GM18505 (cell line): ENCODE measurements around the gene ZNF407.
"Not testable (repeated sequence)": the region's sequence is repeated elsewhere in the genome, so short reads cannot be mapped to it uniquely, and the experiment has no call there.

Experiments
- ATAC-seq: cut with Tn5 transposase; IDR thresholded peaks from one replicate; pipeline ENCODE4 v1.9.1; 2021; ENCODE audit not compliant: unreplicated experiment
- POLR2A ChIP-seq: IDR thresholded peaks from 4 replicates; pipeline ENCODE4 v1.6.1; 2011; ENCODE audit warnings: borderline replicate concordance; ENCODE audit not compliant: insufficient read depth, insufficient read length; ENCODE audit errors: extremely low read depth

ZNF407 gene, protein sequence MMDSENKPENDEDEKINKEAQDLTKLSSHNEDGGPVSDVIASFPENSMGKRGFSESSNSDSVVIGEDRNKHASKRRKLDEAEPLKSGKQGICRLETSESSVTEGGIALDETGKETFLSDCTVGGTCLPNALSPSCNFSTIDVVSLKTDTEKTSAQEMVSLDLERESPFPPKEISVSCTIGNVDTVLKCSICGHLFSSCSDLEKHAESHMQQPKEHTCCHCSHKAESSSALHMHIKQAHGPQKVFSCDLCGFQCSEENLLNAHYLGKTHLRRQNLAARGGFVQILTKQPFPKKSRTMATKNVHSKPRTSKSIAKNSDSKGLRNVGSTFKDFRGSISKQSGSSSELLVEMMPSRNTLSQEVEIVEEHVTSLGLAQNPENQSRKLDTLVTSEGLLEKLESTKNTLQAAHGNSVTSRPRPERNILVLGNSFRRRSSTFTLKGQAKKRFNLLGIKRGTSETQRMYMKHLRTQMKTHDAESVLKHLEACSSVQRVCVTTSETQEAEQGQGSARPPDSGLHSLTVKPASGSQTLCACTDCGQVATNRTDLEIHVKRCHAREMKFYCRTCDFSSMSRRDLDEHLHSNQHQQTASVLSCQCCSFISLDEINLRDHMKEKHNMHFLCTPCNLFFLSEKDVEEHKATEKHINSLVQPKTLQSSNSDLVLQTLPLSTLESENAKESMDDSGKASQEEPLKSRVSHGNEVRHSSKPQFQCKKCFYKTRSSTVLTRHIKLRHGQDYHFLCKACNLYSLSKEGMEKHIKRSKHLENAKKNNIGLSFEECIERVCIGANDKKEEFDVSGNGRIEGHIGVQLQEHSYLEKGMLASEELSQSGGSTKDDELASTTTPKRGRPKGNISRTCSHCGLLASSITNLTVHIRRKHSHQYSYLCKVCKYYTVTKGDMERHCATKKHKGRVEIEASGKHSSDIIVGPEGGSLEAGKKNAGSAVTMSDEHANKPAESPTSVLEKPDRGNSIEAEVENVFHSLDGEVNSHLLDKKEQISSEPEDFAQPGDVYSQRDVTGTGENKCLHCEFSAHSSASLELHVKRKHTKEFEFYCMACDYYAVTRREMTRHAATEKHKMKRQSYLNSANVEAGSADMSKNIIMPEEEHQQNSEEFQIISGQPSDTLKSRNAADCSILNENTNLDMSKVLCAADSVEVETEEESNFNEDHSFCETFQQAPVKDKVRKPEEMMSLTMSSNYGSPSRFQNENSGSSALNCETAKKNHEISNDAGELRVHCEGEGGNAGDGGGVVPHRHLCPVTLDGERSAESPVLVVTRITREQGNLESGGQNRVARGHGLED (N-terminal part only)

DNA sequence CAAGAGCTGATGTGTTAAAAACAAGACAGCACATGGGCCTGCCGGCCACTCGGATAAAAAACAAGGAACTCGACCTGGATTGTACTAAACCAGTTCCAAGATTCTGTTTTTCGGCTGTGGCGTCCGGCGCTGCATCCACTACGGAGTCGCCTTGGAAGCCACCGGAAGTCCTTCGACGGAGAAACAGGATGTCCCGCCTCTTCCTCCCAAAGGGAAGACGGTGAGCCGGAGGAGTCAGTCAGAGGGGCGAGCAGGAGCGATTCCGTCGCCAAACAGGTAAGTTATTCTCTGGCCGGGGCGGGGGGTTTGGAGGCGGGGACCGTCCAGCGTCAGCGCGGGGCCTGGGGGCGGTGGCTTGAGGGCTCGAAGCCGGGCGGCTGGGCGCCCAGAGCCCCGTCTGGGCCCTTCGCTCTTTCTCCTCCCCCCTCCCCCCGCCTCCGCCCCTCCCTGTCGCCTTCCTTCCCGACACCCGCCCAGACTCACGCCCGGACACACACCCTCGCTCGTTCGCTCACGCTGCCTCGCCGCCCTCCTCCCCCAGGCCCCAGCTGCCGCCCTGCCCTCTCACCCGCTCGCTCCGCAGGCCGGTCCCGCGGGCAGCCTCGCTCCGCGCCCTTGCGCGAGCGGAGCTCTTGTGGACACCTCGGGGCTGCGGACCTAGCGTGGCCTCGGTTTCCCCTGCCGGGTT, at the start of gene ZNF407:
ZNF407 (plus strand) TSS at position 209 of the 688 bp plus-strand sequence. CDS start 33,150 bp downstream, outside the sequence.
- TF ChIP-seq POLR2A: peak; percentile 59
- ATAC-seq: peak; percentile 76

DNA sequence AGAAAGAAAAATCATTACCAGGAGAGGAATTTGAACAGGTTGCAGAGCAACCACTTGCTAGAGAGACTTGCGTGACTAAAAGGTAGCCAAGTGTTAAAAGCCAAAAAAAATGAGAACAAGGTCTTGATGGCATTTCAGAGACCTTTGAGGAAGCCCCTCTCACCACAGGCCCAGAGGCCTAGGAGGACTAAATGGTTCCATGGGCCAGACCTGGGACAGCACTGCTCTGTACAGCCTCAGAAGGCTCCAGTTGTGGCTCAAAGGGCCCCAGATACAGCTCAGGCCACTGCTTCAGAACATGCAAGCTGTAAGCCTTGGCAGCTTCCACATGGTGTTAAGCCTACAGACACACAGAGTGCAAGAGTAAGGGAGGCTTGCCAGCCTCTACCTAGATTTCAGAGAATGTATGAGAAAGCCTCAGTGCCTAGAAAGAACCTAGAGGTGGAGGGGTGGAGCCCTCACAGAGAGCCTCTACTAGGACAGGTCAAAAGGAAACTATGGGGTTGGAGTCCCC, 48.0 kb upstream of the ZNF407 start:
- ATAC-seq: no peak
- TF ChIP-seq POLR2A: no peak

DNA sequence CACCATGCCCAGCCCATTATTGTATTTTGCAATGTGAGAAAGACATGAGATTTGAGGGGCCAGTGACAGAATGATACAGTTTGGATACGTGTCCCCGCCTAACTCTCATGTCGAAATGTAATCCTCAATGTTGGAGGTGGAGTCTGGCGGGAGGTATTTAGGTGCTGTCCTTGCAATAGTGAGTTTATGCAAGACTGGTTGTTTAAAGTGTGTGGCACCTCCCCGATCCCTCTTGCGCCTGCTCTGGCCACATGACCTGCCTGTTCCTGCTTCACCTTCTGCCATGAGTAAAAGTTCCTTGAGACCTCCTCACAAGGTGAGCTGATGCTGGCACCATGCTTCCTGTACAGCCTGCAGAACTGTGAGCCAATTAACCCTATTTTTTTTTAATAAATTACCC, 46.8 kb upstream of the ZNF407 start:
- no peak for TF ChIP-seq POLR2A
- no peak for ATAC-seq

DNA sequence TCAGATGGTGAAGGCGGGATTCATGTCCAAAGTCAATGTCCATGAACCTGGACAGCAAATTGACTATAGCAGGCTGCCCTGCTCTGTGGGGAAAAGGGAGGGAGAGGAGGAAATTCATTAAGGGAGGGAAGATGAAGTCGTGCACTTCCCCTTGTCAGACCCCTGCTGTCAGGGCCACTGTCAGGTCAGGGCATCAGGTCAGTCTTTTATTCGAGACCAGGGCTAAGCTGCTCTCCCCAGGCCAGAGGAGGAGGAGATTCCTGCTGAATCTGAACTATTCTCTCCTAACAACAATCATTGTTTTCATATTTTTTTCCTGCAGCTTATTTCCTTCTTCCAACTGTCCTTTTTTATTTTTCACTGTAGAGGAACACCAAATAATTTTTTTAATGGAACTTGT, 46.2 kb upstream of the ZNF407 start:
- no peak for TF ChIP-seq POLR2A
- no peak for ATAC-seq

DNA sequence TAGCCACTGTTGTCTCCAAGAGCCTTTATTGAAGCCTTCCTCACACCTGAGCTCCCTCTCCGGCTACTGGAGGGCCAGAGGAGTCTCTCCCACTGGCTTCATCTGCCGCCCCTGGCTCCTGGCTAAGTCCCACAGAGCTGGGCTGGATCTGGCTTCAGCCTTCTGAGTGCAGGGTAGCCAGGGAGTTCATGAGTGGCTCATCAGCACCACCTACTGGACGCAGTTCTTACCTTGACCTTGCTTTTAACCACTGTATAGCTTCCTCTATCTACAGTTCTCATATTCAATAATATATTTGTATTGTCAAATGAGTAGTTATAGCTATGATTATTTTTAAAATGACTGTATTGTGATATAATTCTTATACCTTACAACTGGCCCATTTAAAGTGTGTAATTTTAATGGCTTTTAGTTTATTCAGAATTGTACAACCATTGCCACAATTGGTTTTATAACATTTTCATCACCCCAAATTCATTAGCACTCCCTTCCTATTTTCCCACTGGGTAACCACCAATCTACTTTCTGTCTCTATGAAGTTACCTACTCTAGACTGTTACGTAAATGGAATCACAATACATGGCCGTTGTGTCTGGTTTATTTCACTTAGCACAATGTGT, 45.6 kb upstream of the ZNF407 start:
- ATAC-seq: peak; percentile 99
- TF ChIP-seq POLR2A: no peak

DNA sequence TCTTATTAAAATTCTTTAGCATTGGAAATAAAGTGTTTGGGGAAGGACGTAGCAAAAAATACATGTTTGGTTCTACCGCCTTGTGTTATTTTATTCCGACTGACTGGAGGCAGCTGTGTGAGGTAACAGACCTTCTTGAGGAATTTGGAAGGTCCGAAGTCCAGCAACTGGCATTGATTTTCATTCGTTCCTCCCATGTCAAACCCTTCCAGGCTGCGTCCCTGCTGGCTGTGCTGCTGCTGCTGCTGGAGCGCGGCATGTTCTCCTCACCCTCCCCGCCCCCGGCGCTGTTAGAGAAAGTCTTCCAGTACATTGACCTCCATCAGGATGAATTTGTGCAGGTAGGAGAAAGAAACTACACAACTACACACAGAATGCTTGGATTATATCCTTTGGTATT, 41.5 kb upstream of the ZNF407 start:
- ATAC-seq: no peak
- TF ChIP-seq POLR2A: no peak

DNA sequence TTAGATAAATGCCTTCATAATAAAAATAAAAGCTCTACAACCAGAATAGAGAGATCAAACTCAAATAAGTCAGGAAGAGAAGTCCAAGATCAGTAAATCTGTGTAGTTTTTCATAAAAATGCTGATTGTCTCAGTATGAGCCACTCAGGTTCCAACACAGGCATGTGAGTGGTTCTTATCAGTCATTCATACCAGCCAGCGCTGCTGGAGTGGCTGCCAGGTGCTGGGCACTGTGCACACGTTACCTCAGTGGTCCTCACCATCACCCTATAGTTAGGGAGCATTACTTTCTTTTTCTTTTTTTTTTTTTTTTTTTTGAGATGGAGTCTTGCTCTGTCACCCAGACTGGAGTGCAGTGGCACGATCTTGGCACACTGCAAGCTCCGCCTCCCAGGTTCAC, 39.6 kb upstream of the ZNF407 start:
- no peak for TF ChIP-seq POLR2A
- no peak for ATAC-seq

DNA sequence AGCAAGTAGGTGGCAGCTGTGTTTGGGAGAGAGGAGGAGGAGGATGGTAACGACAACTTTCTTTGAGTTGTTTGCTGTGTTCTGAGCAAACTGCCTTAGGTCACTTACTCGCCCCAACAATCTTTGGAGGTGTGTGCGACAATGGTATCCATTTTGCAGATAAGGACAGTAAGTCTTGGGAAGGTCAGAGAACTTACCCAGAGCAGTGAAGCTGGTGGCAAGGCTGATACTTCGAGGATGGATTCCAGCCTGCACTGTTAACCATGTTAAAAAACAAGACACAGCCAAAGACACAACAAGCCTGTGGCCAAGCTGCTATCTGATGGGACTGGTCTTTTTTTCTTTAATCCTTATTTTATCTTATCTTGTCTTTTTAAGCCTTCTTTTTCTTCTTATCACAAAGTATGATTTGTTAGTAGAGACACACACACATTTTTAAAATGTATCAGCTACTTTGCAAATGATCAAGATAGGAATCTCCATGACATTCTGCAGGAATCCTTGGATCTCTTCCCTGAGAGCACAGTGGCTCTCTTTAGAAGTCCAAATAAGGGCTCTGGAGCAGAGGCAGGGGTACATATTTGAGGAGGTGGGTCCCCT, 35.4 kb upstream of the ZNF407 start:
- no peak for TF ChIP-seq POLR2A
- no peak for ATAC-seq

DNA sequence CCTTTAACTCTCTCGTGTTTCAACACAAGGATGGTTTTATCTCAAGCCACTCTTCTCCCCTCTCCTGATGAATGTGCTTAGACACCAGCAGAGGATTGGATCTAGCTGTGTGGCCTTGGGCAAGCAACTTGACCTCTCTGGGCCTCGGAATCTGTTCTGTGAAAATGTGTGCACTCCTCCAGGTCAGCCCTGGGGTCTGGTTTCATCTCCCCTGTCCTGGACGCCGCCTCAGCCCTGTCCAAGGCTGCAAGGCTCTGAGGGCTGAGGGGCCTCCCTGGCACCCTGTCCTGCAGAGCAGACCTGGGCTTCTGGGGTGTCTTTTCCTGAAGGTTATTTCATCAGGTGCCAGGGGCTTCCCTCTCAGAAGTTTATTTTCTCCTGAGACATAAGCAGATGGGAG, 34.9 kb upstream of the ZNF407 start:
- no peak for TF ChIP-seq POLR2A
- no peak for ATAC-seq

DNA sequence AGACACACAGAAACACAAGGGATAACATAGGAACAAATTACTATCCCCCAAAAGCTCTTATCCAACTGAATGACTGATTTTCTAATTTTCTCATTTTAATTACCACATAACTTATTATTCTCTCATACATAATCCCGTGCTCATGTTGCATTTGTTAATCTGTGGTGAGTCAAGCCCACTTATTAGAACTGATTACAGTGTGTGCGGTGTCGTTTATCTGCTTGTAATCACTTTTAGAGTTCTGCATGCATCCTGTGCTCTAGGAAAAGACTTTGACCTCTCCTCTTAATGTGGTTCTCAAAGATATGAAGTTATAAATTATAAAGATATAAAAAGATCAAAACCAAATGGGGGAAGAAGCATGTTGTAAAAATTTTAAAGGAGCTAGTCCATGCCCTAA, 33.7 kb upstream of the ZNF407 start:
- ATAC-seq: no peak
- no peak for TF ChIP-seq POLR2A

DNA sequence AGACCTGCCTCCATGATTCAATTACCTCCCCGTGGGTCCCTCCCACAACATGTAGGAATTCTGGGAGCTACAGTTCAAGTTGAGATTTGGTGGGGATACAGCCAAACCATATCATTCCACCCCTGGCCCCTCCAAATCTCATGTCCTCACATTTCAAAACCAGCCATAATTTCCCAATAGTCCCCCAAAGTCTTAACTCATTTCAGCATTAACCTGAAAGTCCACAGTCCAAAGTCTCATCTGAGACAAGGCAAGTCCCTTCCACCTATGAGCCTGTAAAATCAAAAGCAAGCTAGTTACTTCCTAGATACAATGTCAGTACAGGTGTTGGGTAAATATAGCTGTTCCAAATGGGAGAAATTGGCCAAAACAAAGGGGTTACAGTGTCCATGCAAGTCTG, 32.5 kb upstream of the ZNF407 start:
- ATAC-seq: not testable (repeated sequence)

DNA sequence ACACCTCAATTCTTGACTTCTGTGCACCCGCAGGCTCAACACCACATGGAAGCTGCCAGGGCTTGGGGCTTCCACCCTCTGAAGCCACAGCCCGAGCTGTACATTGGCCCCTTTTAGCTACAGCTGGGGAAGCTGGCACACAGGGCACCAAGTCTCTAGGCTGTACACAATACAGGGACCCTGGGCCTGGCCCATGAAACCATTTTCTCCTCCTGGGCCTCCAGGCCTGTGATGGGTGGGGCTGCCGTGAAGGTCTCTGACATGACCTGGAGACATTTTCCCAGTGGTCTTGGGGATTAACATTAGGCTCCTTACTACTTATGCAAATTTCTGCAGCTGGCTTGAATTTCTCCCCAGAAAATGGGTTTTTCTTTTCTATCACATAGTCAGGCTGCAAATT, 31.7 kb upstream of the ZNF407 start:
- ATAC-seq: not testable (repeated sequence)
